AG09309 (cell line): Measurements from ENCODE around the gene MROH8.

ENCODE experiments used
- DNase-seq: peaks from one replicate; pipeline ENCODE4 v3.0.0-alpha.2; 2010; ENCODE audit warnings: low read depth
- H3K4me3 ChIP-seq: 2 replicates; pipeline ENCODE4 v1.5.1; 2011; ENCODE audit warnings: mild to moderate bottlenecking, low read depth, low read length, moderate library complexity; ENCODE audit not compliant: control insufficient read depth
- TF ChIP-seq, protein P1 (sequence below): IDR thresholded peaks from 2 replicates; pipeline ENCODE4 v1.5.1; 2011; ENCODE audit warnings: mild to moderate bottlenecking, low read depth, low read length, inconsistent platforms; ENCODE audit not compliant: insufficient read depth, control insufficient read depth; ENCODE audit errors: missing control alignments

Gene MROH8

DNA sequence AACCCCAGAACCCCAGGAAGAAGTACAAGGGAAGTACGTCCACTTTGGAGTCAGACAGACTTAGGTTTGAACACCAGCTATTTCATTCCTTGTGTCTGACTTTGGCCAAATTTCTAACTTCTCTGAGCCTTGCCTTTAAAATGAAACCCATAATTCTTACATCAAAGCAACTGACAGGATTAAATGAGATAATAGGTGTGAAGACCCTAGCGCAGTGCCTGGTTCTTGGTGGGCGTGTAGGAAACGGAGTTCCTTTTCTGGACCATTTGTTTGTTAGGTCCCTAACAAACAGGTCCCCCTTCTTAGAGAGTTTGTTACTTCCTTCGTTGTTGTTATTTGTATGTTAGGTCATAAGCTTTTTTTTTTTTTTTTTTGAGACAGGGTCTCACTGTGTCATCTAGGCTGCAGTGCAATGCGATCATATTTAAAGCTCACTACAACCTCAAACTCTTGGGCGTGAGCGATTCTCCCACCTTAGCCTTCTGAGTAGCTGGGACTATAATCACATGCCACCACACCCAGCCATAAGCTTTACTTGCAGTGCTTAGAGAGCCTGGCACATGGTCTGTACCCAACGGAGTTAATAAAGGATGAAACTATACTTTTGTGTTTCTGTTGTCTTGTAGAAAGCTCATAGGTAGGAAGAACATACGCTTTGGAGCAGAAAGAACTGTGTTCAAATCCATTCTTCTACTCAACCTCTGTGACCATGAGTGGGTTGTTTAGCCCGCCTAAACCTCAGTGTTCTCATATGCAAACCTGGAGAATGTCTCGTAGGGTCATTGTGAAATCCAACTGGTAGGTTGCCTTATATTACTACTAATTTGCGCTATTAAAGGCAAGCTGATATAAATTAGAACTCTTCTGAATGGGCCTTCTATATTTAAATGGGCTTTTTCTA, 21.8 kb upstream of the MROH8 start:
- no peak overlapping the region for H3K4me3 ChIP-seq
- DNase-seq, result no peak

DNA sequence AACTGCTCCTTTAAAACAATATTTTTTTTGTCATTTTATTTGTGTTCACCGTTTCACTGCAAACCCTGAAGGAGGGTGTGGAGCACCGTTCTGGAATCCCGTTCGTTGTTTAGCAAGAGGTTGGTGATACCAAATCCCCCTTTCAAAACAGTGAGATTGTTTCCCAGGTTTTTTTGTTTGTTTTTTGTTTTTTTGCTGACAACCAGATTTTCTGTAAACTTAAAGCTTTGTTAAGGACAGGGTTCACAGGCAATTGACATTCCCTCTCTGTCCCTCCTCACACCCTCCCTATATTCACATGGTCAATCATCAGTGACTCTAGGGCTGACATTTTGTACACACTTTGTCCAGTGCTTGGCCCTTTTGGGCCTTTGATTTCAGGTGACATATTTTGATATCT, 21.0 kb upstream of the MROH8 start:
- DNase-seq, result no peak
- no peak overlapping the region for H3K4me3 ChIP-seq
- TF ChIP-seq, protein P1, sequence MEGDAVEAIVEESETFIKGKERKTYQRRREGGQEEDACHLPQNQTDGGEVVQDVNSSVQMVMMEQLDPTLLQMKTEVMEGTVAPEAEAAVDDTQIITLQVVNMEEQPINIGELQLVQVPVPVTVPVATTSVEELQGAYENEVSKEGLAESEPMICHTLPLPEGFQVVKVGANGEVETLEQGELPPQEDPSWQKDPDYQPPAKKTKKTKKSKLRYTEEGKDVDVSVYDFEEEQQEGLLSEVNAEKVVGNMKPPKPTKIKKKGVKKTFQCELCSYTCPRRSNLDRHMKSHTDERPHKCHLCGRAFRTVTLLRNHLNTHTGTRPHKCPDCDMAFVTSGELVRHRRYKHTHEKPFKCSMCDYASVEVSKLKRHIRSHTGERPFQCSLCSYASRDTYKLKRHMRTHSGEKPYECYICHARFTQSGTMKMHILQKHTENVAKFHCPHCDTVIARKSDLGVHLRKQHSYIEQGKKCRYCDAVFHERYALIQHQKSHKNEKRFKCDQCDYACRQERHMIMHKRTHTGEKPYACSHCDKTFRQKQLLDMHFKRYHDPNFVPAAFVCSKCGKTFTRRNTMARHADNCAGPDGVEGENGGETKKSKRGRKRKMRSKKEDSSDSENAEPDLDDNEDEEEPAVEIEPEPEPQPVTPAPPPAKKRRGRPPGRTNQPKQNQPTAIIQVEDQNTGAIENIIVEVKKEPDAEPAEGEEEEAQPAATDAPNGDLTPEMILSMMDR, result no peak

More for the DNA sequence above, 21.8 kb upstream of the MROH8 start:
- TF ChIP-seq, protein P1, result no peak

DNA sequence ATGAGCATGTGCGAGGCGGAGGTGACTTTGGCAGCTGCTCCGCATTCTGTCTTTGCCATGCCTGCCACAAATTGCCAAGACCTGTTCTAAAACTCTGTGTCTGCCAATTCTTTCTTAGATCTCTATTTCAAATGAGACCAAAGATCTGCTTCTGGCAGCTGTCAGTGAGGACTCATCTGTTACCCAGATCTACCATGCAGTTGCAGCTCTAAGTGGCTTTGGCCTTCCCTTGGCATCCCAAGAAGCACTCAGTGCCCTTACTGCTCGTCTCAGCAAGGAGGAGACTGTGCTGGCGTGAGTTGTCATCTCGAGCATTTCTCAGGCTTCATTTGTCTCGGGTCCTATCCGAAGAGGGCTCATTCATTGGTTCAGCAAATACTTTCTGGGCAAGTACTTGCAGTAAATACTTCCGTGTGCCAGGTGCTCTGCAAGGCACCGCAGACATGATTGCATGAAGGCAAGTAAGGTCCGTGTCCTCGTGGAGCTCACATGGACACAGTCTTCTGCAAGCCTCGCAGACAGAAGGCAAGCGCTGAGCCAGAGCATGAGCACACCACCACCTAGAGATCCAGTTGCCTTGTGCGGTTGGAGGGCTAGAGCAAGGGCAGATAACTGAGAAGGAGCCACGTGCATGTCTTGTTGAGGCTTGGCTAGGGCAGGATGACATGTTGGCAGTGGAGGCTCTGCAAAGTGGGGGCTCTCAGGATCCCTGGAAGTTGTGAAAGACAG, 19.7 kb upstream of the MROH8 start:
- no peak for DNase-seq
- TF ChIP-seq, protein P1, result no peak
- H3K4me3 ChIP-seq, result no peak overlapping the region

DNA sequence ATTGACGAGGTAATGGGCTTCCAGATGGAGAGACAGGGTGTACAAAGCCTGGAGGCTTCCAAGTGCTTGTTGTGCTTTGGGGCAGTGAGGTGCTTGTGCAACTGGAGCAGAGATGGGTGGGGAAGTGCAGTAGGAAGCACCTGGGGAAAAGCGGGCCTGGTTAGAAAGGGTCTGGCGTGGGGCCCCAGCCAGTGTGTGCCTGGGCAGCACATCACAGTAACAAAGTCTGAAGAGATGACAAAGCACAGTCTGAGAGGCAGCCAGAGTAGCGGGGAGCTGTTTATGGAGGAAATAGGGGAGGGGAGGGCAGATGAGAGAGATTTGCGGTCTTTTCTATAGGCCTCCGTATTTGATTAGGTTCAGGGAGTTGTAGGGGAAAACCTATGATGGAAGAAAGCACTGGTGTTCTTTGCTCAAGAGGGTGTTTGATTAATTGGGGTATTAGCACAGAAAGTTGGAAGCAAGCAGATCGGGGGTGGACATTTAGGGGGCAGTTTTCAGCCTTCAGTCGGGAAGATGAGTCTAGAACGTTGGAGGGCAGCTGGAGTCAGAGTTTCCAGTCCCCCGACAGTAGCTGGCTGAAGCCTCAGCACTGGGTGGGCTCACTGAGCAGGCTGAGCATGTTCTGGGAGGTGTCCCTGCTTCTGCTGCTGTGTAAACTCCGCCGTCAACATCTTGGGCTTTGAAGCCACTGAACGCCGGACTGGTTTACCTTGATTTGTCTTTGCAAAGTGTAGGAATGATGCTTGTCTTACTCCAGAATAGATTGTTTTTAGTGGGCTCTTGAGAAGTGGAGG, 15.5 kb upstream of the MROH8 start:
- TF ChIP-seq, protein P1, result no peak
- DNase-seq, result no peak
- H3K4me3 ChIP-seq, result no peak overlapping the region

DNA sequence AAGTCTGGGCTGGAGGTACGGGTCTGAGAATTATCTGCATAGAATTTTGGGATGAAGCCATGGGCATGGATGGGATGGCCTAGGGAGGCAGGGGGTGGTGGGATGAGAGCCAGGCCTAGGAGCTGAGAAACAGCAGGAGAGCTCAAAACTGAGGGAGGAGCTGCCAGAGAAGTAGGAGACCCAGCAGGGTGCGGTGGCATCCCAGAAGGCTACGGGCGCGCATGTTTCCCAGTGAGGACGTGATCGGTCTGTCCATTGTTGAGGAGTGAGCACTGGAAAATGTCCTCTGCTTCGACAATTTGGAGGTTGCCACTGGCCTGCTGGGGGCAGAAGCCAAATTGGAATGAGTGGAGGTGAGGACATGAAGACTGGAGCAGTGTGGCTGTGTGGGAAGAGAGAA, 14.5 kb upstream of the MROH8 start:
- H3K4me3 ChIP-seq, result no peak overlapping the region
- TF ChIP-seq, protein P1, result no peak
- DNase-seq, result no peak

DNA sequence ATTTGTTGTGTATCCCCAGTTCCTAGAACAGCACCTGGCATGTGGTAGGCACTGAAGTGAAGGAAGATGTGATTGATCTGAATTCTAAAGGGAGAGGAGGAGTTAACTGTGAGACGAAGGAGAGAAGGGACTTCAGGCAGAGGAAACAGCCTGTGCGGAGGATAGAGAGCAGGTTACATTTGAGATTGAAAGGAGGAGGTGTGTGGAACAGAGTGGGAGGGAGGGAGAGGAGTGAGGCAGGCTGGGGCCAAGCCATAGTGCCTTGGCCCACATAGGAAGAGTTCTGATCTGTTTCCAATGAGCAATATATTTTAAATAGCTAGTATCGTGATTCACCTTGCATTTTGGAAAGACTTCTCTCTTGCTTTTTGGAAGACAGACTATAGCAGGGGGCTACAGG, 13.9 kb upstream of the MROH8 start:
- no peak for DNase-seq
- TF ChIP-seq, protein P1, result no peak
- H3K4me3 ChIP-seq, result no peak overlapping the region
